NCI-H2107 (cell line): Measurements from ENCODE around the gene DDX46.
"Not testable (repeated sequence)": the region's sequence is repeated elsewhere in the genome, so short reads cannot be mapped to it uniquely, and the experiment has no call there.

Source experiments
- DNase-seq: peaks from one replicate; lab custom pipeline; 2025; lab: John Stamatoyannopoulos, UW

Gene DDX46

GRCh38 chr5:134758504-134759341 lies at the start of gene DDX46:
DDX46 (plus strand) TSS chr5:134758779; CDS start chr5:134758939, 160 bp downstream.
- peak; percentile 75 for DNase-seq

- no peak for DNase-seq
These were observed 44.5 kb upstream of the DDX46 start for GRCh38 chr5:134714120-134714519.

- no peak for DNase-seq
These were observed 44.0 kb upstream of the DDX46 start for GRCh38 chr5:134714541-134714940.

GRCh38 chr5:134715466-134715865 lies 43.1 kb upstream of the DDX46 start:
- DNase-seq: not testable (repeated sequence)

GRCh38 chr5:134724872-134725271 lies 33.7 kb upstream of the DDX46 start:
- no peak for DNase-seq

GRCh38 chr5:134732819-134733218 lies 25.8 kb upstream of the DDX46 start:
- no peak for DNase-seq

- DNase-seq: no peak
These were observed 23.3 kb upstream of the DDX46 start for GRCh38 chr5:134735243-134735642.

- DNase-seq: no peak
These were observed 22.3 kb upstream of the DDX46 start for GRCh38 chr5:134736173-134736812.

GRCh38 chr5:134738133-134738962 lies 20.2 kb upstream of the DDX46 start, which contains the start of gene CAMLG:
CAMLG (plus strand) TSS chr5:134738548; CDS start chr5:134738621, 73 bp downstream.
- peak; percentile 87 for DNase-seq

- DNase-seq: no peak
These were observed 19.5 kb upstream of the DDX46 start for GRCh38 chr5:134738963-134739661.

- no peak for DNase-seq
These were observed 17.5 kb upstream of the DDX46 start for GRCh38 chr5:134741052-134741451.

- DNase-seq: no peak
These were observed 16.4 kb upstream of the DDX46 start for GRCh38 chr5:134742134-134742533.

GRCh38 chr5:134749415-134749814 lies 9.2 kb upstream of the DDX46 start:
- DNase-seq: no peak

GRCh38 chr5:134758176-134758503 lies 439 bp upstream of the DDX46 start:
- DNase-seq: no peak

GRCh38 chr5:134767528-134768291 lies 9.1 kb downstream of the DDX46 start:
- not testable (repeated sequence) for DNase-seq

GRCh38 chr5:134769206-134769605 lies 10.6 kb downstream of the DDX46 start:
- DNase-seq: no peak

- no peak for DNase-seq
These were observed 14.0 kb downstream of the DDX46 start for GRCh38 chr5:134772461-134773125.

- no peak for DNase-seq
These were observed 18.8 kb downstream of the DDX46 start for GRCh38 chr5:134777366-134777765.

- no peak for DNase-seq
These were observed 25.8 kb downstream of the DDX46 start for GRCh38 chr5:134784241-134784920.
